GM19463 (cell line): Measurements from ENCODE around the gene CLMN.

Experiments
- ATAC-seq: cut with Tn5 transposase; IDR thresholded peaks from one replicate; pipeline ENCODE4 v1.9.1; 2021; ENCODE audit warnings: mild to moderate bottlenecking, moderate library complexity; ENCODE audit not compliant: unreplicated experiment

The CLMN gene

DNA sequence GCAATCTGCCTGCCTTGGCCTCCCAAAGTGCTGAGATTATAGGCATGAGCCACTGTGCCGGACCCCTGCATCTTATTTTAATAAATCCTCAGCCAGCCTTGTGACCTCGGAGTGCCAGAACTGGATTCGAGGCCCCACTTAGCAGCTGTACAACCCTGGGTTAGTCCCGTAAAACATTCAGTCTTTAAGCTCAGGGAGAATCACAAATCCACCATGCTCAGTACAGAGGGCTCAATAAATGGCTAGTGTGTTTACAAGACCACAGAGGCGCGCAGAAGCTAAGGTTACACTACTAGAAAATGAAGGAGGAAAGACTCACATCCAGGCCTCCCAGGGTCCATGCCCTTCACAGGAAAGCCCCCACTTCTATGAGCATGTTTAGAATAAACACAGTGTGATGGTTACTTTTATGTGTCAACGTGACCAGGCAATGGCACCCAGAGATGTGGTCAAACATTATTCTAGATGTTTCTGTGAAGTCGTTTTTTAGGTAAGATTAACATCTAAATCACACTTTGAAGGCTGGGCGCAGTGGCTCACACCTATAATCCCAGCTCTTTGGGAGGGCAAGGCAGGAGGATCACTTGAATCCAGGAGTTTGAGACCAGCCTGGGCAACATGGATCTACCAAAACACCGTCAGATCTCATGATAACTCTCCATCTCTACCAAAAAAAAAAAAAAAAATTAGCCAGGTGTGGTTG is 55.3 kb downstream of the CLMN start:
- ATAC-seq = no peak

DNA sequence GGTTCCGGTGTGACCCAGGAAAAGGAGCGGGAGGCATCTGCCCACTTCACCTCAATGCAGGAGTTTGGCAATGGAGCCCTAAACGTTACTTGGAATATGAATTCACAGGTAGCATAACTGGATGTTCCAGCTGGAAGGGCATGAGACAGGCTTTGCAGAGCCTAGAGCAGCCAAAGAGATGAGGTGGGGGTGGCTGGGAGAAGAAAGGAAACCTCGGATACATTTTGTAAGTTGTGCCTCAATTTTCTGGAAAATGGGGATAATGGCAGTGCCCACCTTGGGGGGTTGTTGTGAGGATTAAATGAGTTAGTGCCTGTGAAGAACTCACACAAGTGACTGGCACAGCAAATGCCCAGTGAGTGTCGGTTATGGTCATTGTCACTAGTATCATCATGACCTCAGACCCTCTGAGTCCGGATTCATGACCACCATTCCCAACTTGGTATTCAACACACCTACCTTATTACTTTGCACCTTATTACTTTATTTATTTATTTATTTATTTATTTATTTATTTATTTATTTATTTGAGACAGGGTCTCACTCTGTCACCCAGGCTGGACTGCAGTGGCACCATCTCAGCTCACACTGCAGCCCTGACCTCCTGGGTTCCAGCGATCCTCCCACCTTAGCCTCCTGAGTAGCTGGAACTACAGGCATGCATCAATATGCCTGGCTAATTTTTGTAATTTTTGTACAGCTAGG is 56.0 kb downstream of the CLMN start:
- no peak for ATAC-seq

DNA sequence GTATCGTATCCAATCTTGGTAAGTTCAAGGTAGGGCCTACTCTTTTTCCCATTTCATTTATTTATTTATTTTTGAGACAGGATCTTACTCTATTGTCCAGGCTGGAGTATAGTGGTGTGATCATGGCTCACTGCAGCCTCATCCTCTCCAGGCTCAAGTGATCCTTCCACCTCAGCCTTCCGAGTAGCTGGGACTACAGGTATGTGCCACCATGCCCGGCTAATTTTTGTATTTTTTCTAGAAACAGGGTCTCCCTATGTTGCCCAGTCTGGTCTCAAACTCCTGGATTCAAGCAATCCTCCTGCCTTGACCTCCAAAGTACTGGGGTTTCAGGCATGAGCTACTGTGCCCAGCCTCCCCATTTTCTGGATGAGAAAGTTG is 57.2 kb downstream of the CLMN start:
- ATAC-seq = no peak

DNA sequence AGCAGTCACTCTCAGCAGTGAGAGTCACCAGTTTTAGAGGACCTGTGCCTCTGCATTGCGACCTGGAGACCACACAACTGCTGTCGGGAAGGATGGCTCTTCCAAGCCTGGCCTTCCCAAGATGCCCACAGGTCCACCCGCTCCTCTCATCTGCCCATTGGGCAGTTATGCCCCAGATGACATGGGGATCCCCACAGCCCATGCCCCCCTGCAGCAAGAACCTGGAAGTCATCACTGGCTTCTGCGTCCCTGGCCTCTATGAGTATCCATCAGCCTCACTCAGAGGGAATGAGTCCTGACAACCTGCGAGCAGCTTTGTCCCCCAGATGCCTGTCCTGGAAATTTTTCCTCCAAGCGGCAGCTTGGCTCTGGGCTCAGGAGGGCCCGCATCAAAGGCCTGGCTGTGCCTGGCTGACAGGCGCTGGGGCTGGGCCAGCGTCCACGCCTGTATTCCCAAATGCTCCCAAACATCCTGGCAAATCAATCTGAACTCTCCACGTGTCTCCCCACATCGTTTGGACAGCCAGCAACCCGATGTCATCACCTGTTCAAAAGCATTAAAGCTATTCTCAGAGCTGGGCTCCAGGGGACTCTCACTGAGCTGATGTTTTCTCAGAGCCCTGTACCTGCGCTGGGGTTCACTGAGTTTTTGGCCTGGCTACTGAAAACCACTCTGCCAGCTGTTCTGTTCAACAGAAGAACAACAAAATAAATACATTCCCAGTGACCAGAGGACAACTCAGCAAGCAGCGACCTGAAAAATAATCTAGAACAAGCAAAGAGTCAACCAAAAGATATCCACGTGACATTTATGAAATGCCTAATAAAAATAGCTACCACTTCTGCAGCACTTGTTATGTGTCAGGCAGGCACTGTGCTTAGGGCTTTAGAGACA is 57.8 kb downstream of the CLMN start:
- ATAC-seq = no peak

DNA sequence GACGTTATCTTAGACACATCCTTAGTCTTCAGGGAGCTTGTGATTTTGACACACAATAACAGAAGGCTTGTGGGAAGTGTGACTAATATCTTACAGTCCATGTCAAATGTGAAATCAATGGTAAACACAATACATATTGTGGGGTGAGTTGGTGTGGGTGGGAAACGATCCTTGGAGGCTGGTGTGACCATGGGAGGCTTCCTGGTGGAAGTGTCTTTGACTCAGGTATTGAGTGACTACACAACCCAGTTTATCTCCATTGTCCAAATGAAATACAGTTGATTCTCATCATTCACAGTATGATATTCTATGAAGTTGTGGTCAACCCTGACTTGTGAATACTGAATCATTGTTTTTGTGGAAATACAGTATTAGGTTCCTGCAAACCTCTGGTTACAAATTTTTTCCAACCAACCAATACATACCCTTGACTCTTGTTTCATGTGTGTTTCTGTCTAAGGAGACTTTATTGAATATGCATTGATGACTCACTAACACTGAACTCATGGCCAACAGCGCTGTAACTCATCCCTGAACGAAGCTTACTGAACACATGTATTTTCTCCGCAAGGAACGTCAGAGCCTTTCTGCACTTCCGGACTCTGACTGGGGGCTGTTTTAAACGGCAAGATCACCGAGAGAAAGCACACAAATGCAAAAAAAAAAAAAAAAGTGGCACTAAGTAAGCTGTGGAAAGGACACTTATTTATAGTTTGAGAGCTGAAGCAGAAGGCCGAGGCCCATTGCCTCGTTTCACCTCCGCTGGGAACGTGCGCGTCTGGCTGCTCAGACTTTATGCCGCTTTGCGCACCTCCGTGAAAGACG is 59.0 kb downstream of the CLMN start:
- peak; percentile 35 for ATAC-seq

DNA sequence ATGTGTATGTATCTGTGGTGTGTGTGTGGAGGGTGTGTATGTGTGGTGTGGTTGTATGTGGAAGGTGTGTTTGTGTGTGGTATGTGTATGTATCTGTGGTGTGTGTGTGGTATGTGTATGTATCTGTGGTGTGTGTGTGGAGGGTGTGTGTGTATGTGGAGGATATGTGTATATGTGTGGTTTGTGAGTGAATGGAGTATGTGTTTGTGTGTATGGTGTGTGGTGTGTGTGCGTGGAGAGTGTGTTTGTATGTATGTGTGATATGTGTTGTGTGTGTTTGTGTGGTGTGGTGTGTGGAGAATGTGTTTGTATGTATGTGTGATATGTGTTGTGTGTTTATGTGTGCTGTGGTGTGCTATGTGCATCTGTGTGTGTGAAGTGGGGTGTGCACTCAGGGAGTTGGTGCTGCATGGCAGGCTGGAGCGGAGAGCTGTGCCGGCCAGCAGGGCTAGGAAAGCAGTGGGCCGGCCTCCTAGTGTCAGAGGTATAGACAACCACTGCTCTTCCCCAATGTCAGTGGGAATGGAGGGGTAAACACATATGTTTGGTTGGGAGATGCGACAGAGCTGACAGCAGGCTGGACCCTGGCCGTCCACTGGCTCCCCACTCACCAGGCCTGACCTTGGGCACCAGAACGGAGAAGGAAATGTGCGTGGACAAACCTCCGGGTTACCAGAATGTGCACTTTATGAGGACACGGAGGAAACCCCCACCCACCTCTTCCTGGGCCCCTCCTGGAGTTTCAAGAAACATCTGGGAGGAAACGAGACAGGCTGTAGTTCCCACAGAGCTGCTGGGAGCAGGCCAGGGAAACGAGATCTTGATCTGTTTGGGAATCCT is 60.7 kb downstream of the CLMN start:
- ATAC-seq = no peak

DNA sequence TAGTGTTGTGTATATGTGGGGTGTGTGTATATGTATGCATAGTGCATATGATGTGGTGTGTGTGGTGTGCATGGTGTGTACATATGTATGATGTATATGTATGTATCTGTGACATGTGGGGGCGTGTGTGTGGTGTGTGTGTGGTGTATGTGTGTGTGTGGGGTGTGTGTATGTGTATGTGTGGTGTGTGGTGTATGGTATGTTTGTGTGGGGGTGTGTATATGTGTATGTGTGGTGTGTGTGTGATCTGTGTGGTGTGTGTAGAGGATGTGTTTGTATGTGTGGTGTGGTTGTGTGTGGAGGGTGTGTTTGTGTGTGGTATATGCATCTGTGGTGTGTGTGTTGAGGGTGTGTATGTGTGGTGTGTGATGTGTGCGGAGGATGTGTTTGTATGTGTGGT is 61.6 kb downstream of the CLMN start:
- ATAC-seq = no peak

DNA sequence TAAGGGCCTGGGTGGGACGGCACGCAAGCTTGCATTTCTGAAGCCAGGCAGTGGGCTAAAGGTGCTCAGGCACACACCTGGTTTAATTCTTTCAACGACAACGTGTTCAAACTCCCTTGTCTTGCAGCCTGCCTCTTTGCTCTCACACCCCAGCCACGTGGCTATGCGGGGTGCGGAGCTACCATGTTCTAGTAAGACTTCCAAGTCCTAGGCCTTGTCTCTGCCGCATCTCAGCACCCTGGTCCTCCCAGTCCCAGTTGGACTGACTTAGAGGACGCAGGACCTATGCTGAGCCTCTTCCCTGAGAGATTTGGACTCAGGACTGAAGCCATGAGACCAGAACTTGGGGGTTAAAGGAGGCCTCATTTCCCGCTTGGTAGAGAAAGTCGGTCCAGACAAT is 62.2 kb downstream of the CLMN start:
- ATAC-seq = no peak

DNA sequence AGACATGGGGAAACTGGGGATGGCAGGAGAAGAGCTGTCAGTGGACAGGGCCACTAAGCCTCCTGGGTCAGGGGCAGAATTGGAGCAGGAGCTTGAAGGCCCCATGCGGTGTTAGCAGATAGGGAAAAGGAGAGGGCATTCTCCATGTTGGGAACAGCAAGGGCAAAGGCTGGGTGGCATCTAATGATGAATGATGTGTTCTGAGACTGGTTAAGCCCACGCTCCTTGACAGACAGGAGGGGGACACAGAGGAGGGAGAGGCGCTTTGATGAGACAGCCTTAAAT is 63.0 kb downstream of the CLMN start:
- no peak for ATAC-seq

DNA sequence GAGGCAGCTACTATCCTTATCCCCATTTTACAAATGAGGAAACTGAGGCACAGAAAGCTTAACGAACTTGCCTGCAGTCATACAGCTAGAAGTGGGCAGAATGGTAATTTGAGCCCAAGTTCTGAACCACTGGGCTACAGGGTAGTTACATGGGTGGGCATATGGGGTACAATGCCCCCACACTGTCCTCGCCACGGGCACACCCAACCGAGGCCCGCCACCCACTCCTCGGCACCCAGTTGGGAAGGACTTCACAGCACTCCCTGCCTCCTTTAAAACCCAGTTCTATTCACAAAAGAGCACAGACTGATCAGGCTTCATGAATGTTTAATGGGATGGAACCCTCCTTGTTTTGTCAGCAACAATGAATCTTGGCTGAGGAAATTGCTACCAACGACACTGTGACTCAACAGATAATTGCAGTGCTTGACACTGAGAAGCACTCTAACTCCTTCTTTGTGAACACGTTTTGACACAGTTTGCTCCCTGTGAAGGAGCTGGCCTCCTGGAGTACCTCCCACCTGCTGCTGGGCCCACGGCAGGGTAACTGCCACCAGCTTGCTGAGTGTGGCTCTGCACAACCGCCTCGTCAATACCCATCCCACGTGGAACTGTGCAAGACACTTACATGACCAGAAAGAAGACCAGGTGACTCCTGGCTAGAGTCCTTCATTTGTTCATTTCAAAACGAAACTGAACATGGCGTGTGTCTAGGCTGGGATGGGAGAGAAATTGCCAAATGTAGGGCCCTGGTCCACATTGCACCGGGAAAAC is 63.5 kb downstream of the CLMN start:
- no peak for ATAC-seq

DNA sequence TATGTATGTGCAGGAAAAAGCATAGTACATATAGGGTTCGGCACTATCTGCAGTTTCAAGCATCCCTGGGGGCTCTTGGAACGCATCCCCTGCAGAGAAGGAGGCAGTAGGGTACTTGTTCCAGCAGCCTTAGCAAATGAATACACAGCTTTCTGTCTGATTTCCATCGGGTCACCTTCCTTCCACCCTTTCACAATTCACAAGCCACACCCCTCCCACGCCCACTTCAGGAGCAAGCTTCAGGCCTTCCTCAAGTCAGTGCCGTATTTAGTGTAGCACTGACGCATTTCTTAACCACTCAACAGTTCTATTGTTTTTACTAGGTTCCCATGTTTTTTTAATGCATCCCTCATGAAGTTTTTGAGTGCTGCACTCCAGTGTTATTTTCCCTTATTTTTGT is 64.2 kb downstream of the CLMN start:
- peak; percentile 43 for ATAC-seq

DNA sequence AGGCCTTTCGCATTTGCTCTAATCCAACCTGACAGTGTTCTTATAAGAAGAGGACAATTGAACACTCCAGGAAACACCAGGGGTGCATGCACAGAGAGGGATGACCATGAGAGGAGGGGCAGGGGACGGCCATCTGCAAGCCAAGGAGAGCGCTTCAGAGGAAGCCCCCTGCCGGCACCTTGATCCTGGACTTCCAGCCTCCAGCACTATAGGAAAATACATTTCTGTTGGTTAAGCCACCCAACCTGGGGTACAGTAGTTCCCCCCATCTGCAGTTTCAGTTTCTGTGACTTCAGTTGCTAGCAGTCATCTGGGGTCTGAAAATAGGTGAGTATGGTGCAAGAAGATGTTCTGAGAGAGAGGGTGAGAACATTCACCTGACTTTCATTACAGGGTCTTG is 64.7 kb downstream of the CLMN start:
- peak; percentile 53 for ATAC-seq

DNA sequence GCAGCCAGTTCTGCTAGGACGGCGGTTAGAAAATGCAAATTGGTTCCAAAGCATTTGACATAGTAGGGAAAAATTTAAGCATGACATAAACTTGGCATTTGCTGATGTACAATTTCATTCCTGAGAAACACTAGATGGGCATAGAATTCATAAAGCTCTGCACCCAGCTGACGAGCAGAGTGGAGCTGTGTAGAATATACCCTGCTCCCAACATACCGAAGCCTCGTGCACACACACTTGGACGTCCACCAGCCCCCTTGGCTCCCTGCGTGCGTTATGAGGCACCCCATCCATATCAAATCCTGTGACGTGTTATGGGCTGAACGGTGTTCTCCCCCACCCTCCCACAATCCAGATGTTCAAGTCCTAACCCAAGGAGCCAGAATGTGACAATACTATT is 65.4 kb downstream of the CLMN start:
- ATAC-seq = no peak

DNA sequence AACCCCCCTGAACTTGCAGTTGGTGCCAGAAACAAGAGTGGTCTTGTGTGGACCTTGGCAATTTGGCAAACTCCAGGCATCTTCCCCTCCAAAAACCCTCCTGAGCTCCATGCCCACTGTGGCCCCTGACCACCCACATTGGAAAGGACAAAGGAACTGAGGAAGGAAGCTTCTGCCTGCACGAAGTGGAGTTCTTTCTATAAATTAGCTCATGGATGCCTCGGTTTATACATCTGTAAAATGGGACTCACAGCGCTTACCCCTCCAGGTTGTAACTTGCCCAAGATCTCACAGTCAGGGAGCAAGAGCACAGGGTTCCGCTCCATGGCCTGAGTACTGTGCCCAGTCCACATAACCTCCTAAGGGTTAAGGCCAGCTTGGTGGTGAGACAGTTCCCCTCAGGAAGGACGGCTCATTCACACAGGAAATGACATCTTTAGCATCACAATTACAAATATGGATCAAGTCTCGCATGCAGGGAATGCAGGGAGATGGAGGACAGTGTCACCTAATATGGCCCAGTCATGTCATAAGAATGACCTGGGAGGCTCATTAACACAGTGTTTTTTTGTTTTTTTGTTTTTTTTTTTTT is 66.6 kb downstream of the CLMN start:
- no peak for ATAC-seq

DNA sequence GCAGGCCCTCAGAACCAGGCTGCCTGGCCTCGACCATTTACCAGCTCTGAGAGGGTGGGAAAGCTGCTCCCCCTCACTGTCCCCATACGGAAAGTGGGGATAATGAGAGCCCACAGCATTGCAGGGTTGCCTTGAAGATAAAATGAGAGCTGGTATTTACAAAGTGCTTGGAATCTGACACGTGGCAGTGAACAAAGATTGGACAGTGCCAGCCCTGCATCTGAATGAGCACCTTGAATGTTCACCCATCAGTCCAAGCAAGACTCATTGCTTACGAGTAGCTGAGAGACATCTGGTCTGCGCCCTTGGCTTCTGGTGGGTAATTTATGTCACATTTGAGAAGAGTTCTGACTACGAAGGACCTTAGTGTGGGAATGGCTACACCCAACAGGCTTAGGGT is 67.5 kb downstream of the CLMN start:
- no peak for ATAC-seq

DNA sequence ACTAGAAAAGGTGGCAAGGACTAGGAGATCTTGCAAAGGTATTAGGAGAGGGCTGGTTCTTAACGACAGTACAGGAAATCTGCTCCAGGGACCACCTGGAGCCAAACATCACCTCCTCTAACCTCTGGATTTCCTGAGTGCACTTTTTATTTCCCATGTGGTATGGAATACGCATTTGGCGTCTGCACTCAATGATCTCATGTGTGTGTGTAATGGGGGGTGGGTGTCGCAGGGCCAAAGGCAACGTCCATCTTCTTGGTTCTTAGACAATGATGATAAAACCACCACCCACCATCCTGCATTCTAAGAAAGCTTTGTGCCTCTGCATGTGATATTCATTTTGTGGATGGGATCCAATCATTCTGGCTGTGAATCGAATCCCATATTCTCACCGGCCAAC is 68.8 kb downstream of the CLMN start:
- ATAC-seq = no peak

DNA sequence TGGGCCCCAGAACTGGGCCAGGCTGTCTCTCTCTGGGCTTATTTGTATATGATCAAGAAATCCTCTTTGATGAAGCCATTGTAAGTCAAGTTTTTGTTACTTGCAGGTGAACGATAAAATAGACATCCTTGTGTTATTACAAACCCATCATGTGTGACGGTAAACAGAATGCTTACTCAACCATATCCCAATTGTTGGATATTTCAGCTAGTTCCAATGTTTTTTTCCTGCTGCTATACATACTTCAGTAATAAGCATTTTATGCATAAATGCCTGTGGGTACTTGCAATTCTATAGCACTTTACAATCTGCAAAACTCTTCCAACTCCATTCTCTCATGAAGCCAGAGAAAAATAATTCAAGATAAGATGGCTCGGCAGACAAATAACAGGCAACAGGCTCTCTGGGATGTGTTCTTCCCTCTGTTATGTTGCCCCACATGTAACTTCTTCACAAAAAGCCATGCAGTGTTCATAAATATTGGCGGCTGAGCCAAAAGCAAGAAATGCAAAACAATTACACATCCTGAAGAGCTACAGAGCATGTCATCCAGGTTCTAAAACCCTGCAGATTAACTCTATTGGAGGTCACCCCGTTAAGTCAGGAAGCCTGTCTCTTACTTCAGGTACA is 69.5 kb downstream of the CLMN start:
- ATAC-seq = no peak

DNA sequence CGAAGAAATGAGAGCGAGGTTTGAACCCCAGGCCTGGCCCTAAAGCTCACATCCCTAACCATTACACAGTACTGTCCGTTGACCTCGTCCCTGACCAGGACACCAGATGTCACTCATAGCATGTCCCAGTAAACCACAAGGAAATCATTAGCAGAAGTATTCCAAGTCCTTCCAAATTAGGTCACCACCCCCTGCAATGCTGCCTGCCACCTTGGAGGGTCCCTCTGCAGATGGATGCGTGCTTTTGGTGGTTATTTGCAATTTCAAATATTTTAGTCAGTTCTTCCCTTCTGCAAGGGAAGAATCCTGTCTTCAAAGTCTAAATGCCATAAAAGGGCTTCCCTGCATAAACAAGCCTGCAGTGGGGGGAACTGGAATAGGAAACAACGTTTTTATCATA is 71.3 kb downstream of the CLMN start:
- no peak for ATAC-seq

DNA sequence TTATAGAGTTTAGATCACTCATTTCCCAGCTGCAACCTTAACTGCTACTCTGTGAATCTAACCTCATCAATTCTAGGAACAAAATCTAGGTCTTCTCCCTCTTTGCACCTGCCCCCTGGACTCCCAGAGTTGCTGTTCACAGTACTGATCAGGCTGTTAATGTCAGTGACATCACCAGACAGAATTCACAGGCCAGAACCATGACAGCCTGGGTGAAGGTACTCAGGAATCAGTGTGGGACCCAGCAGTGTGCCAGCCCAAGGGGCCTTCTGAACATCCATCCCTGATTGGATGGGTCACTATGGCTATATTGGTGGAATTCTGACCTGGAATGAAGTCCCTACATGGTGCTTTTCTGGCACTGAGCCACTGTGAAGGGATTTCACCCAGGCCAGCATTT is 72.8 kb downstream of the CLMN start:
- ATAC-seq = no peak
